GM19455 (cell line): ENCODE data around the gene PROM1.

Experiments used
- ATAC-seq: cut with Tn5 transposase; IDR thresholded peaks from one replicate; pipeline ENCODE4 v1.9.1; 2021; ENCODE audit not compliant: unreplicated experiment

Gene PROM1

GRCh38 chr4:15995826-15996225 lies 88.0 kb downstream of the PROM1 start:
- ATAC-seq, result no peak

DNA sequence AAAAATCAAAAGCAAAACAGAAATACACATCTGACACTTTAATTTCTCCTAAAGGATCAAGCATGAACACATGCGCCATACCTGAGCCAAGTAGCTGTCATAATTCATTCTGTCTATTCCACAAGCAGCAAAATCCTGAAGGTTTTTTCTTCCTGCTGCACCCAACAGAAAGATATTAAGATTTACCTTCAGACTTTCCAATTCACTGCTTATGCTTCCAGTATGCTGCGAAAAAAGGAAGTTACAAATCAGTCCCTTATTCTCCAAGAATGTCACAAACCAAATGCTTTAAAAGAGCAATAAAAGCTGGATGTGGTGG lies 91.7 kb downstream of the PROM1 start:
- ATAC-seq, result no peak

DNA sequence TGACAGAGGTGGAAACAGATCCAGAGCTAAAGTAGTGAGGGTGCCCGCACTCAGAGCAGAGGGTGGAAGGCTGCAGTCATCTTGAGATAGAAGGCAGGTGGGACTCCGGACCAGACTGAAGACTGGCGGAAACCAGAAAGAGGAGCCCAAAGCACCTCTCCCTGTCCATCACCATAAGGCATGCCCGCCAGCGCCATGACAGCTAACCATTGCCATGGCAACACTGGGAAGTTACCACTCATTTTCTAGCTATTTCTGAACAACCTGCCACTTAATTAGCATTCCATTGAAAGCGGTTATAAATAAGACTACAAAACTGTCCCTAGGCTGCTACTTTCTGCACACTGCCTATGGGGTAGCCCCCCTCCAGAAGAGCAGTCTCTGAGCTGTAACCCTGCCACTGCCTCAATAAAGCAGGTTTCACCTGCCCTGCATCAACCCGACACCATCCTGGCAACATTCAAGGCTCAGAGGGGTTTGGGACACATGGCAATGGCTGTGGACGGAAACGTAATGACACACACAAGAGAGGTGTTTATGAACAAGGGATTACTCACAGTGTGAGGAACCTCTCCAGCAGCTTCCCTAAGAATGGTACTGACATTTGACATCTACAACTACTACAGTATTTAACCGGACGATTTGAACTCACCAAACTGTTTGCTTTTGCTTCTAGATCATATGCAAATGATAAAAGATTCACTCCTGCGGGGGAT lies 93.1 kb downstream of the PROM1 start:
- ATAC-seq, result no peak

DNA sequence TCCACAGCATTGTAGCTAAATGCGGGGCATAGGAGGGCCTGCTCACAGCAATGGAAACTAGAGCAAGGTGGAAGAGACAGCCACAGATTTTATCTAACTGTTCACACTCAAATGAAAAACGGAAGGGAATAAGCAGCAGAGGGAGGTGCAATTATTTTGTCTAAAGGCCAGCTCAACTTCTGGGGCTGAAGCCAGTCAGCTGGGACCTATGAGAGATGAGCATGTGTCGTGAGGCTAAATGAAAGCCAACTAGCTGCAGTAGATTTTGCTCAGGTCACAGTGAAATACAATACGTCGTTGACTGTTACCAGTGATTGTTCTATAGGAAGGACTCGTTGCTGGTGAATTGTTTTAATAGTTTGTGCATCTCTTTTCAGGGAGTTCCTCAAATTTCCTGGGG lies 94.4 kb downstream of the PROM1 start:
- no peak for ATAC-seq

GRCh38 chr4:15988222-15988621 lies 95.6 kb downstream of the PROM1 start:
- ATAC-seq, result no peak

- no peak for ATAC-seq
Observed at GRCh38 chr4:15986907-15987306, 96.9 kb downstream of the PROM1 start.

- ATAC-seq, result no peak
Observed at GRCh38 chr4:15983610-15984009, 100.2 kb downstream of the PROM1 start.

DNA sequence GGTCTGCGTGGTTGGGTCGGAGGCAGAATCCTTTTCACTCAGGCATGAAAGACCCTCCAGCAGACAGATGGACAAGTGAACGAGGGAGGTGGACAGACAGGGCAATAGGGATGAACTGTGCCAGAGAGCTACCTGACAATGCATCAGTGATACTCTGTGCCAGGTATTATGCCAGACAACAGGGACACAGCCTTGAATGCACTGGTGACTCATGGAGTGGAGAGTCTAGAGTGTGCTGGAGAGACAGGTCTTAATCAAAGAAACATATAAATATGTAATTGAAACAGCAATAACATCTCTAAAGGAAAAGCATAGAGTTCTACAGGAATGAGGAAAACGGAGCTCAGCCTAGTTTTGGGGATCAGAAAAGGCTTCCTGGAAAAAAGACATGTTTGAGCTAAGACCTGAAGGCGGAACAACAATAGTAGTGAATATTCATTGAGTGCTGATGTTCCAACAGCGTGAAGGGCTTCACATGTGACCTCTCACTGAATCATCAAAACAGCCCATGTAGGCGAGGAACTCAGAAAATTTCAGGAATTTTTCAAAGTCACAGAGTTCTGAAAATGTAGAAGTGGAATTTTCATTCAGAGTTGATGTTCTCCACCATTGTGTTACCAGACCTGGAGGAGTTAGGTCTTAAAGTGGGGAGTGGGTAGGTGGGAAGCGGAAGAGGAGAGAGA lies 100.8 kb downstream of the PROM1 start:
- ATAC-seq, result no peak

- no peak for ATAC-seq
Observed at GRCh38 chr4:15976456-15977447, 107.1 kb downstream of the PROM1 start.

- no peak for ATAC-seq
Observed at GRCh38 chr4:15971068-15971801, 112.6 kb downstream of the PROM1 start.

DNA sequence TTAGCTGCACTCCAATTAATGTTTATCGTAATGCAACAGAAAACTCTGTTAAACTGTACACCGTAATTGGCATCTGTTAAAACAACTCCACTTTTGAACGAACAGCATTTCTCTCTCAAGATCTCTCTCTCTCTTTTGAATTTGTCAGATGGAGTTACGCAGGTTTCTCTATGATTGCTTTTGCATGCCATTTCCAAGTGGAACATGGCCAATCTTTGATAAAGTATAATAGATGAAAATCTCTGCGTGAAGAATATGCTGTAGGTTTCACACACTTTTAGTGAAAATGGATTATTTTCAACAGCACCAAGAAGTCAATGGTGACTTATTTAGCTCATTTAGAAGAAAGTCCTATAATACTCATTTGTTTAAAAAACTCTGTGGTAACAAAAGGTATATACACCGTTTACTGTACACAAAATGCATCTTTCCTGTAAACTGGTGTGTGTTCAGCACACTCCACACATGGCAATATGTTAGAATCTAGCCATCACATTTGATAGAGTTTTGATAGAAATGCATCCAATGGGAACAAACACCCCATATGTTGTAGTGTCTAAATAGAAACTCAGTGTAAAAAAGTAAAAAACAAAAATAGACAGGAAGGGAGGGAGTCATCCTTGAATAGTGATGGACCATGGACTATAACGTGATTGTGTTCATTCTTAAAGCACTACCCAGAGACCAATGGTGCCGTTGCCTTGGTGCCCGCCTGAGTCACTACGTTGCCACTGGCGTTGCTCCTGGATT lies 115.1 kb downstream of the PROM1 start:
- ATAC-seq, result no peak

DNA sequence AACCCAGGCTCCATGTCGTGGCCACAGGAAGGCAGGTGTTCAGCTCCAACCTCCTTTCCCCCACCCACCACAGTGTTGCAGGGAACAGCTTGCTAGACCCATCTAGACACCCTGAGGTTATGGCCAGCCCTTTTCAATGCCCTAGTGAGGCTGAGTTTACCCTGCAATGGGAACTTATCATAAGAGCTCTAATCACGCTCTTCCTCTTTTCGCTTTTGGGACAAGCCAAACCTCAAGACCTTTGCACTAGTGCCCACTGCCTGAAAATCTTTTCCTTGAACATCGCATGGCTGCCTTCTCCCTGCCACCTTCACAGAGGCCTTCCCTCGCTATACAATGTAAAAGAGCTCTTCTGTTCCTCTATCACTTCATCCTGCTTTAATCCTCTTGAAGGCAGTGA lies 118.5 kb downstream of the PROM1 start:
- no peak for ATAC-seq

- no peak for ATAC-seq
Observed at GRCh38 chr4:15964159-15964558, 119.7 kb downstream of the PROM1 start.

DNA sequence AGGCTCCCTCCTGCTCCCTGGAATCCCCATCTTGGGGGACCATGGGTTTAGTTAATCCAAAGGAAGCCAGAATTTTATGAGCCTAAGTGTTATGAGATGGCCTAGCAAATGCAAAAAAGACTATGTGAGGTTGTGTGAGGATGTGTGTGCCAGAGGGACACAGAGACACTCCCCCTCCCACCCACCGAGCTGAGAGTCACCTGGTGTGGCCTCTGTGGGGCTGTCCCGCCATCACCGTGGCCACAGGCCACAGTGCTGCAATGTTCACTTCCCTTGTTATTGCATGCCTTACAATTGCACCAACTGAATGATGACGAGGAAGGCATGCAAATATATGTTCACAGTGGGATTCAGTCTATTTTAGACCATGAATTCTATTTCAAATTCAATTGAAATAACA lies 120.2 kb downstream of the PROM1 start:
- ATAC-seq, result no peak

- no peak for ATAC-seq
Observed at GRCh38 chr4:15963001-15963451, 120.8 kb downstream of the PROM1 start, which contains the start of gene FGFBP2. Gene FGFBP2, minus strand, starts transcription at chr4:15963175. Its CDS starts 46 bp downstream, at chr4:15963129.

DNA sequence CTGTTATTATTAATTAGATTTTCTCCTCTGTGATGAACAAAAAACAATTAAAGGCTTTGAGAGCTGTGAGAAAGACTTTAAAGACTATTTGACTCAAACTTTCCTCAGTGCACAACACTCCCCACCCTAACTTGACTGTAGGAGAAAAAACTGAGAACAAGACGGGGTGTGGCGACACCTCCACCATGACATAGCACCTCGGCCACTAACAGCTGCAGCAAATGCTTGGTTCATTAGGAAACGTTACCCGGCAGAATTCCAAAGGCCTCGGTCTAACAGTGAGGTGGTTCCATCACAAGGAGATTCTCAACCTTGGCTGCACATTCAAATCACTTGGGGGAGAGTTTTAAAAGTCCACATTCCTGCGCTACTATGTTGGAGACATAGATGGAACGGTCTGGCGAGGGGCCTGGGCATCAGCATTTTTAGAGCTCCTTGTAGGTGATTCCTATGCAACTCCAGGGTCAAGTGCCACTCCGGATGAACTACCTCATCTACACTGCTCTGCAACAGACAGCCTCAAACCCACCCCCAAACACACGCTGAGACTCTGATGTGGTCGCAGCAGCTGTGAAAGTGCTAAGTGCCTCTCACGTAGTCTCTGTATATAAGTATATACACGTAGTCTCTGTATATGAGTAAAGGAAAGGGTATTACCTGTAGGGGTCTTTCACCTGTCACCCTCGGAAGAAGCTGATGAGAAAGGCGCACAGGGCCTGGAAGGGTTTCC lies 121.9 kb downstream of the PROM1 start:
- no peak for ATAC-seq

DNA sequence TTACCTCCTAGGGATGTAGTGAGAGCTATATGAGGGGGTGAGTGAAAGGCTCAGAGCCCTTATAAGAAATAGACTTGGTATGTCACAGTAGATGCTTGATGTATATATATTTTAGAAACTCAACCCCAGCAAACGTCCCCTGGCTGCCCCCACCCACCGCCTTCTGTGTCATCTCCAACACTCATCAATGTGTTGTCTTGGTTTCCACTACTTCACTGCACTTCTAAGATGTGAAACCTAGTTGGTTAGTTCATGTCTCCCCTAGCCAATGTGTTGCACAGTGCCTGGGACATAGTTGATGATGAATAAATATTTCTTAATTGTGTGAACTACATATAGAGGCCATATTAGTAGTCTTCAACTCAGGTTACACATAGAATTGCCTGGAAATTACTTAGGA lies 125.3 kb downstream of the PROM1 start:
- ATAC-seq, result no peak

- ATAC-seq, result peak; percentile 92
Observed at GRCh38 chr4:15956179-15956850, 127.5 kb downstream of the PROM1 start.

GRCh38 chr4:15955670-15956069 lies 128.2 kb downstream of the PROM1 start:
- ATAC-seq, result peak; percentile 16
